Ascending aorta (tissue), 2 donors: Measurements from ENCODE around the gene APMAP. TPM values are rescaled to one million over a fixed set of nuclear protein-coding genes. Genes with fewer than 3 reads are reported as not detected.

Experiments
- DNase-seq, 2 donors: peaks; one replicate each; pipeline ENCODE4 v3.0.0-alpha.2; 2019; ENCODE audit warnings: low spot score in 2 of 2
- H3K27ac ChIP-seq, 2 donors: fragments of 200-600 bp; sonication (generic); one replicate each; pipeline ENCODE4 v1.5.1; 2016 to 2017; ENCODE audit warnings: mild to moderate bottlenecking in 1 of 2
- H3K27me3 ChIP-seq: fragments of 200-600 bp; sonication (generic); one replicate; pipeline ENCODE4 v1.5.1; 2017
- H3K36me3 ChIP-seq, 2 donors: fragments of 200-600 bp; sonication (generic); one replicate each; pipeline ENCODE4 v1.5.1; 2016
- H3K4me1 ChIP-seq, 2 donors: fragments of 200-600 bp; sonication (generic); one replicate each; pipeline ENCODE4 v1.5.1; 2016 to 2017; ENCODE audit warnings: mild to moderate bottlenecking in 1 of 2
- H3K4me3 ChIP-seq, 2 donors: fragments of 200-600 bp; sonication (generic); one replicate each; pipeline ENCODE4 v1.5.1; 2016 to 2017; ENCODE audit warnings: mild to moderate bottlenecking in 1 of 2
- H3K9me3 ChIP-seq, 2 donors: fragments of 200-600 bp; sonication (generic); one replicate each; pipeline ENCODE4 v1.5.1; 2016
- CTCF ChIP-seq, 3 experiments: fragments of 200-600 bp in 2 of 3; fragments of 450-650 bp in 1 of 3; sonication (generic) in 2 of 3; IDR thresholded peaks; one replicate each; pipeline ENCODE4 v1.5.1; 2016 to 2019; ENCODE audit warnings: antibody characterized with exemption in 3 of 3, mild to moderate bottlenecking in 1 of 3, moderate library complexity in 1 of 3
- intact Hi-C: fragments of 100-400 bp; cut with DNase I; formaldehyde crosslinking; loops from one replicate; pipeline ENCODE4 v1.15.1; 2023
- total RNA-seq: library from RNA; depleted of rRNA; stranded (reverse); fragments of >200 nt; gene quantifications from one replicate; pipeline ENCODE4 v1.1.0, GENCODE V29; 2016

Gene APMAP
- total RNA-seq, 1 donor from 2014 or later, result 44.8 TPM

- Histone ChIP-seq H3K36me3 (peaks cover 38 to 52% of the 10 kb centered on the region in 2 donors), H3K27me3 (no peaks in the 10 kb centered on the region), H3K4me3 (no peak overlapping the region), H3K27ac (no peak overlapping the region), H3K9me3 (peaks cover 0 to 11% of the 10 kb centered on the region in 2 donors), H3K4me1 (no peaks in the 10 kb centered on the region)
- DNase-seq, result no peak
- TF ChIP-seq CTCF (IDR thresholded peaks at IDR 0.05), result no peak
- intact Hi-C loops, result no loop called here
Observed at GRCh38 chr20:24977797-24978196, 14.8 kb downstream of the APMAP start.

GRCh38 chr20:24977336-24977735, 15.2 kb downstream of the APMAP start:
- intact Hi-C loops, result no loop called here
- peaks cover 43 to 52% of the 10 kb centered on the region in 2 donors for H3K36me3 ChIP-seq

DNA sequence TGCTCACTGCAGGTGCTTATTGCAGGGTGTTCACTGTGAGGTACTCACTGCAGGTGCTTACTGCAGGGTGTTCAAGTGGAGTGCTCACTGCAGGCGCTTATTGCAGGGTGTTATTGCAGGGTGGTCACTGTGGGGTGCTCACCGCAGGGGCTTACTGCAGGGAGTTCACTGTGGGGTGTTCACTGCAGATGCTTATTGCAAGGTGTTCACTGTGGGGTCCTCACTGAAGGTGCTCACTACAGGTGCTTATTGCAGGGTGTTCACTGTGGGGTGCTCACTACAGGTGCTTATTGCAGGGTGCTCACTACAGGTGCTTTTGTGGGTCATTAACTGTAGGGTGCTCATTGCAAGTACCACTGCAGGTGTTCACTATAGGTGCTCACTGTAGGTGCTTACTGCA, 20.2 kb downstream of the APMAP start:
- Histone ChIP-seq H3K36me3 (peaks cover 53 to 74% of the 10 kb centered on the region in 2 donors), H3K27ac (no peak overlapping the region), H3K27me3 (no peaks in the 10 kb centered on the region), H3K4me3 (no peak overlapping the region), H3K9me3 (peaks cover 0 to 11% of the 10 kb centered on the region in 2 donors), H3K4me1 (no peaks in the 10 kb centered on the region)
- TF ChIP-seq CTCF (IDR thresholded peaks at IDR 0.05), result no peak
- intact Hi-C loops, result loop anchor here (5.0 kb wide), 1 partner anchor 720 kb away; no protein-coding TSS in a partner anchor
- no peak for DNase-seq

More at GRCh38 chr20:24977336-24977735, 15.2 kb downstream of the APMAP start:
- no peak for TF ChIP-seq CTCF (IDR thresholded peaks at IDR 0.05)
- Histone ChIP-seq H3K4me3 (no peak overlapping the region), H3K4me1 (no peaks in the 10 kb centered on the region), H3K27me3 (no peaks in the 10 kb centered on the region), H3K27ac (no peak overlapping the region), H3K9me3 (peaks cover 0 to 11% of the 10 kb centered on the region in 2 donors)
- DNase-seq, result peak in 1 of 2 donors; percentile 50

DNA sequence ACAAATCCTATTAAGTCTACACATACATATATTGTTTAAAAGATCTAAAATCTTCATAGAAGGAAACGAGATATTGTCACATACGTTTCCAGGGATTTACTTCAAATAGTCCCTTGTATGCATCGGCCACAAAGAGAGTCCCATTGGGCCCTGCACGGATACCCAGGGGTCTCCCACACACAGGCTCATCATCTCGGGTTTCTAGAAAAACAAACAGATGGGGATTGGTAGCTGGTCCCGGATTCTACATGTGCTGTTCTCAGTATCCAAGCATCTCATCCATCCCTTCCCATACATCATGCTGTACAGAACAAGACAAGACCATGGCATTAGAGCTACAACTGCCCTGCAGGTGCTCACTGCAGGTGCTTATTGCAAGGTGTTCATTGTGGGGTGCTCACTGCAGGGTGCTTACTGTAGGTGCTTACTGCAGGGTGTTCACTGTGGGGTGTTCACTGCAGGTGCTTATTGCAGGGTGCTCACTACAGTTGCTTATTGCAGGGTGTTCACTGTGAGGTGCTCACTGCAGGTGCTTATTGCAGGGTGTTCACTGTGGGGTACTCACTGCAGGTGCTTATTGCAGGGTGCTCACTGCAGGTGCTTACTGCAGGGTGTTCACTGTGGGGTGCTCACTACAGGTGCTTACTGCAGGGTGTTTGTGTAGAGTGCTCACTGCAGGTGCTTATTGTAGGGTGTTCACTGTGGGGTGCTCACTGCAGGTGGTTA, 21.0 kb downstream of the APMAP start:
- DNase-seq, result no peak
- no peak for TF ChIP-seq CTCF (IDR thresholded peaks at IDR 0.05)
- peaks cover 54 to 71% of the 10 kb centered on the region in 2 donors for H3K36me3 ChIP-seq

GRCh38 chr20:24970754-24971153, 21.8 kb downstream of the APMAP start:
- Histone ChIP-seq H3K9me3 (peaks cover 0 to 5% of the 10 kb centered on the region in 2 donors), H3K27me3 (no peaks in the 10 kb centered on the region), H3K4me3 (no peak overlapping the region), H3K27ac (no peak overlapping the region), H3K36me3 (peaks cover 62 to 72% of the 10 kb centered on the region in 2 donors), H3K4me1 (no peaks in the 10 kb centered on the region)
- DNase-seq, result peak in 1 of 2 donors; percentile 59
- intact Hi-C loops, result loop anchor here (5.0 kb wide), 1 partner anchor 722 kb away; no protein-coding TSS in a partner anchor
- TF ChIP-seq CTCF (IDR thresholded peaks at IDR 0.05), result no peak

More for the DNA sequence above, 21.0 kb downstream of the APMAP start:
- intact Hi-C loops, result loop anchor here (5.0 kb wide), 1 partner anchor 721 kb away; no protein-coding TSS in a partner anchor
- Histone ChIP-seq H3K27me3 (no peaks in the 10 kb centered on the region), H3K27ac (no peak overlapping the region), H3K4me1 (no peaks in the 10 kb centered on the region), H3K9me3 (peaks cover 0 to 9% of the 10 kb centered on the region in 2 donors), H3K4me3 (no peak overlapping the region)
